GM23248 (cell line): ENCODE measurements around the gene RGS5.

Experiments
- EZH2 ChIP-seq: fragments of 200-600 bp; sonication (generic); IDR thresholded peaks from 2 replicates; pipeline ENCODE4 v1.6.1; 2018; ENCODE audit warnings: antibody characterized with exemption, mild to moderate bottlenecking; ENCODE audit not compliant: insufficient read depth, poor library complexity, severe bottlenecking
- EZH2phosphoT487 ChIP-seq: fragments of 200-600 bp; sonication (generic); IDR thresholded peaks from 2 replicates; pipeline ENCODE4 v1.6.1; 2018; ENCODE audit warnings: antibody characterized with exemption, moderate library complexity, mild to moderate bottlenecking, low read depth; ENCODE audit not compliant: insufficient read depth

GRCh38 chr1:163231385-163231784, 28.7 kb upstream of the RGS5 start:
- no peak for TF ChIP-seq EZH2
- no peak for TF ChIP-seq EZH2phosphoT487
